ENCODE measurements around the gene TRPM8. TPM values are rescaled to one million over a fixed set of nuclear protein-coding genes. Genes with fewer than 3 reads are reported as not detected.

Gene TRPM8
- total RNA-seq, 1 donor from 2014 or later = 7.5 TPM

DNA sequence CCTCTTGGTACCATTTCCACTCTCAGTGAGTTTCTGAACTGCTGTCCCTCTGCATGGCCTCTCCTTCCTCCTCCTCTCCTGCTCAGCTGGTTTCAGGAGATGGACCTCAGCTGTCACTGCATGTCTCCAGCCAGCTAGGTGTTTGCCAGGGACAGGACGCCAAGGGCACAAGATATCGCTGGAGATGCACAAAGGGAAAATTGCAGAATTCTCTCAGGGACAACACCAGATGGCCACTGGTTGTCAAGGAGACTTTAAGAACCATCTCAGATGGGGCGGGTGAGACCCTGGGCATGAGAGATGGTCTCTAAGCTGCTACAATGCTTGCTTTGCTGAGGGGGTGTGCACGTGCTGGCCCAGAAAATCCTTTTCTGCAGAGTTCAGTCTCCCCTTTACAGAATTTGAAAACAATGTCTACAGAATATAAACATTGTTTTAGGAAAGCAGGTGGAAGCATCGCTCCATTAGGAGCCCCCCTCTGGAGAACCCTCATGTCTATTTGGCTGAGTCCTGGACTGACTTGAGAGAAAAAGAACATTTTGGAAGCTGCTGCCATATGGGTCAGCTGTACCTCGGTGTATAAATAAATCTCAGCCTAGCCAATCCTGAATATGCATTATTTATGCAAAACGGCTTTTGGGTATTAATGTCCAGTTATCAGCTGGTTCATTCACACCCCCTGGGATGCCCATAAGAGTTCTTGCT lies 75.5 kb downstream of the TRPM8 start:
- Histone ChIP-seq H3K27me3 (no peaks in the 10 kb centered on the region), H4K20me1 (ENCODE audit: low read depth) (no peaks in the 10 kb centered on the region), H3K9me3 (ENCODE audit: low read depth) (no peaks in the 10 kb centered on the region), H3K4me2 (no peak overlapping the region), H3K79me2 (ENCODE audit: low read depth) (no peaks in the 10 kb centered on the region), H3F3A (ENCODE audit: low read depth) (no peaks in the 10 kb centered on the region), H2AFZ (replicated peaks) (no peak overlapping the region), H3K4me3 (no peak overlapping the region), H3K27ac (no peak overlapping the region), H3K9ac (no peak overlapping the region), H3K36me3 (no peaks in the 10 kb centered on the region), H3K4me1 (no peaks in the 10 kb centered on the region)
- no peak for DNase-seq (ENCODE audit: low spot score)
- peaks cover 17% of the 10 kb centered on the region for H3K4me1 Mint-ChIP-seq
- no peaks in the 10 kb centered on the region for H3K36me3 Mint-ChIP-seq
- peaks cover 6% of the 10 kb centered on the region for H3K27me3 Mint-ChIP-seq (ENCODE audit: insufficient read depth, low read depth)
- H3K4me3 Mint-ChIP-seq = no peak overlapping the region
- no peak overlapping the region for H3K27ac Mint-ChIP-seq
- no peak for TF ChIP-seq EZH2 (IDR thresholded peaks at IDR 0.05)
- TF ChIP-seq EZH2phosphoT487 (IDR thresholded peaks at IDR 0.05) = no peak
- TF ChIP-seq, protein P1, sequence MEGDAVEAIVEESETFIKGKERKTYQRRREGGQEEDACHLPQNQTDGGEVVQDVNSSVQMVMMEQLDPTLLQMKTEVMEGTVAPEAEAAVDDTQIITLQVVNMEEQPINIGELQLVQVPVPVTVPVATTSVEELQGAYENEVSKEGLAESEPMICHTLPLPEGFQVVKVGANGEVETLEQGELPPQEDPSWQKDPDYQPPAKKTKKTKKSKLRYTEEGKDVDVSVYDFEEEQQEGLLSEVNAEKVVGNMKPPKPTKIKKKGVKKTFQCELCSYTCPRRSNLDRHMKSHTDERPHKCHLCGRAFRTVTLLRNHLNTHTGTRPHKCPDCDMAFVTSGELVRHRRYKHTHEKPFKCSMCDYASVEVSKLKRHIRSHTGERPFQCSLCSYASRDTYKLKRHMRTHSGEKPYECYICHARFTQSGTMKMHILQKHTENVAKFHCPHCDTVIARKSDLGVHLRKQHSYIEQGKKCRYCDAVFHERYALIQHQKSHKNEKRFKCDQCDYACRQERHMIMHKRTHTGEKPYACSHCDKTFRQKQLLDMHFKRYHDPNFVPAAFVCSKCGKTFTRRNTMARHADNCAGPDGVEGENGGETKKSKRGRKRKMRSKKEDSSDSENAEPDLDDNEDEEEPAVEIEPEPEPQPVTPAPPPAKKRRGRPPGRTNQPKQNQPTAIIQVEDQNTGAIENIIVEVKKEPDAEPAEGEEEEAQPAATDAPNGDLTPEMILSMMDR (IDR thresholded peaks at IDR 0.05) = no peak
- peaks cover 4% of the 10 kb centered on the region for H3K9me3 Mint-ChIP-seq

DNA sequence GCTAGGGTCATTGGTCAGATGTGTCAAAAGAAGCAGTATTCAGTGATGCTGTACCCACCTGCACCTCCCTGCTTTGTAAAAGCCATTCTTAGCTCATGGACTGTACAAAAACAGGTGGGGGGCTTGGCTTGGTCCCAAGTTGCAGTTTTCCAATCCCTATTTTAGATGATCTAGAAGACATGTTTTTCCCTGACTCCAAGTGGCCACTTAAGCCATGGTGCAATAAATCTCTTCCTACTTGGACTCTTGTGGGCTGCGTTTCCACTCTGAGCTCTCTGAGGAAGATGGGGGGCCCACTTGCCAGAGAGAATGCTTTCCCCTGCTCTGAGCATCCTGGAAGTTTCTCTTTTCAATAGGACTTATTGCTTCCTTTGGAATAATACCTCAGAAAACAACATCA lies 76.3 kb downstream of the TRPM8 start:
- Histone ChIP-seq H3K4me2 (no peak overlapping the region), H3K4me3 (no peak overlapping the region), H3K27me3 (no peaks in the 10 kb centered on the region), H2AFZ (replicated peaks) (no peak overlapping the region), H3F3A (ENCODE audit: low read depth) (no peaks in the 10 kb centered on the region), H3K79me2 (ENCODE audit: low read depth) (no peaks in the 10 kb centered on the region), H3K9ac (no peak overlapping the region), H4K20me1 (ENCODE audit: low read depth) (no peaks in the 10 kb centered on the region), H3K9me3 (ENCODE audit: low read depth) (no peaks in the 10 kb centered on the region), H3K27ac (no peak overlapping the region), H3K36me3 (no peaks in the 10 kb centered on the region), H3K4me1 (no peaks in the 10 kb centered on the region)
- Mint-ChIP-seq H3K27me3 (ENCODE audit: insufficient read depth, low read depth) (peaks cover 6% of the 10 kb centered on the region), H3K4me3 (no peak overlapping the region), H3K36me3 (no peaks in the 10 kb centered on the region), H3K27ac (no peak overlapping the region), H3K4me1 (peaks cover 19% of the 10 kb centered on the region), H3K9me3 (peaks cover 2% of the 10 kb centered on the region)
- no peak for TF ChIP-seq EZH2 (IDR thresholded peaks at IDR 0.05)
- TF ChIP-seq EZH2phosphoT487 (IDR thresholded peaks at IDR 0.05) = no peak
- TF ChIP-seq, protein P1 (IDR thresholded peaks at IDR 0.05) = no peak
- DNase-seq (ENCODE audit: low spot score) = no peak

DNA sequence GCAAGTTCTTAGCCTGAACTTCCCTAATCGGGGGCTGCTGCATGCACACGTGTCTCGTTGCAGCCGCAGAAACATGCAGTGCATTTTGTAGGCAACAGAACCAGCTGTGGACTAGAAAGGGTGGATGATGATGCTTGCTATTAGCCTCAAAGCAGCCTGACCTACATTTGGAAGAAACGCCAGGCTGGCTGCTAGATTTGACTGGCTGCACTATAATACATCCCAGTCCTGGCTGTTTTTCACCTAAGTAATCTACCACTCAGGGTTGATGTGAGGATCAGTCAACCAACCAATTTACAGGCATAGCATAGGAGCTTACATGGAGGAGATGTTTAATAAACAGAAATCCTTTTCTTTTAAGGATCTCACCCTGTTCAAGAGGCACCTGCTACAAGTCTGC lies 77.0 kb downstream of the TRPM8 start:
- H3K27me3 ChIP-seq = no peaks in the 10 kb centered on the region
- no peaks in the 10 kb centered on the region for H3F3A ChIP-seq (ENCODE audit: low read depth)
- H2AFZ ChIP-seq (replicated peaks) = no peak overlapping the region
- no peaks in the 10 kb centered on the region for H3K9me3 ChIP-seq (ENCODE audit: low read depth)
- Mint-ChIP-seq H3K4me3 (no peak overlapping the region), H3K4me1 (peaks cover 17% of the 10 kb centered on the region), H3K27ac (no peak overlapping the region), H3K27me3 (ENCODE audit: insufficient read depth, low read depth) (peaks cover 3% of the 10 kb centered on the region), H3K9me3 (peaks cover 2% of the 10 kb centered on the region), H3K36me3 (no peaks in the 10 kb centered on the region)
- no peaks in the 10 kb centered on the region for H4K20me1 ChIP-seq (ENCODE audit: low read depth)
- no peaks in the 10 kb centered on the region for H3K4me1 ChIP-seq
- DNase-seq (ENCODE audit: low spot score) = no peak
- TF ChIP-seq, protein P1 (IDR thresholded peaks at IDR 0.05) = no peak
- no peak for TF ChIP-seq EZH2 (IDR thresholded peaks at IDR 0.05)
- TF ChIP-seq EZH2phosphoT487 (IDR thresholded peaks at IDR 0.05) = no peak
- no peak overlapping the region for H3K4me3 ChIP-seq
- H3K36me3 ChIP-seq = no peaks in the 10 kb centered on the region
- no peaks in the 10 kb centered on the region for H3K79me2 ChIP-seq (ENCODE audit: low read depth)
- H3K9ac ChIP-seq = no peak overlapping the region
- no peak overlapping the region for H3K4me2 ChIP-seq
- no peak overlapping the region for H3K27ac ChIP-seq

All from neural progenitor cell (in vitro differentiated cells).